NCI-H2227 (cell line): ENCODE data around the gene IRS1.

ENCODE experiments used
- DNase-seq: peaks from one replicate; lab custom pipeline; 2025; ENCODE audit not compliant: unreplicated experiment; lab: John Stamatoyannopoulos, UW

IRS1 gene

GRCh38 chr2:226791487-226792081, 8.0 kb downstream of the IRS1 start:
- DNase-seq: peak; percentile 92

GRCh38 chr2:226791056-226791486, 8.5 kb downstream of the IRS1 start:
- peak; percentile 81 for DNase-seq

GRCh38 chr2:226790431-226790830, 9.2 kb downstream of the IRS1 start:
- no peak for DNase-seq

GRCh38 chr2:226790011-226790410, 9.6 kb downstream of the IRS1 start:
- no peak for DNase-seq

- no peak for DNase-seq
These were observed 10.6 kb downstream of the IRS1 start for GRCh38 chr2:226788881-226789490.

- no peak for DNase-seq
These were observed 11.6 kb downstream of the IRS1 start for GRCh38 chr2:226788064-226788463.

GRCh38 chr2:226783885-226784284, 15.7 kb downstream of the IRS1 start:
- no peak for DNase-seq

GRCh38 chr2:226782092-226782713, 17.4 kb downstream of the IRS1 start:
- no peak for DNase-seq

- no peak for DNase-seq
These were observed 19.2 kb downstream of the IRS1 start for GRCh38 chr2:226780431-226780830.

- no peak for DNase-seq
These were observed 22.0 kb downstream of the IRS1 start for GRCh38 chr2:226777611-226778010.

- DNase-seq: no peak
These were observed 23.5 kb downstream of the IRS1 start for GRCh38 chr2:226776104-226776503.

GRCh38 chr2:226775032-226775509, 24.5 kb downstream of the IRS1 start:
- no peak for DNase-seq

- no peak for DNase-seq
These were observed 26.3 kb downstream of the IRS1 start for GRCh38 chr2:226773291-226773690.

GRCh38 chr2:226772389-226773179, 27.0 kb downstream of the IRS1 start:
- DNase-seq: no peak

GRCh38 chr2:226771067-226771466, 28.6 kb downstream of the IRS1 start:
- no peak for DNase-seq

GRCh38 chr2:226767056-226767813, 32.4 kb downstream of the IRS1 start:
- no peak for DNase-seq

GRCh38 chr2:226766352-226767055, 33.1 kb downstream of the IRS1 start:
- DNase-seq: no peak

GRCh38 chr2:226763320-226763719, 36.3 kb downstream of the IRS1 start:
- DNase-seq: no peak

GRCh38 chr2:226761195-226761583, 38.4 kb downstream of the IRS1 start:
- no peak for DNase-seq
